BE2C (cell line): ENCODE data around the gene GDAP1L1.
"Not testable (repeated sequence)": the region's sequence is repeated elsewhere in the genome, so short reads cannot be mapped to it uniquely, and the experiment has no call there.

Source experiments
- DNase-seq: peaks from one replicate; pipeline ENCODE4 v3.0.0-alpha.2; 2020
- H3K27me3 ChIP-seq: fragments of 250-450 bp; sonication (Bioruptor Pico); 2 replicates; pipeline ENCODE4 v1.5.1; 2020; ENCODE audit warnings: mild to moderate bottlenecking
- H3K36me3 ChIP-seq: fragments of 250-450 bp; sonication (Bioruptor Pico); 2 replicates; pipeline ENCODE4 v1.5.1; 2020; ENCODE audit warnings: mild to moderate bottlenecking
- H3K4me1 ChIP-seq: fragments of 250-450 bp; sonication (Bioruptor Pico); 2 replicates; pipeline ENCODE4 v1.5.1; 2020
- H3K4me3 ChIP-seq: 2 replicates; pipeline ENCODE4 v1.5.1; 2011; ENCODE audit warnings: low read depth, low read length
- H3K9me3 ChIP-seq: fragments of 250-450 bp; sonication (Bioruptor Pico); 2 replicates; pipeline ENCODE4 v1.5.1; 2020
- TF ChIP-seq, protein P1 (sequence below): IDR thresholded peaks from 2 replicates; pipeline ENCODE4 v1.5.1; 2012; ENCODE audit warnings: mild to moderate bottlenecking, low read depth, low read length

The GDAP1L1 gene

DNA sequence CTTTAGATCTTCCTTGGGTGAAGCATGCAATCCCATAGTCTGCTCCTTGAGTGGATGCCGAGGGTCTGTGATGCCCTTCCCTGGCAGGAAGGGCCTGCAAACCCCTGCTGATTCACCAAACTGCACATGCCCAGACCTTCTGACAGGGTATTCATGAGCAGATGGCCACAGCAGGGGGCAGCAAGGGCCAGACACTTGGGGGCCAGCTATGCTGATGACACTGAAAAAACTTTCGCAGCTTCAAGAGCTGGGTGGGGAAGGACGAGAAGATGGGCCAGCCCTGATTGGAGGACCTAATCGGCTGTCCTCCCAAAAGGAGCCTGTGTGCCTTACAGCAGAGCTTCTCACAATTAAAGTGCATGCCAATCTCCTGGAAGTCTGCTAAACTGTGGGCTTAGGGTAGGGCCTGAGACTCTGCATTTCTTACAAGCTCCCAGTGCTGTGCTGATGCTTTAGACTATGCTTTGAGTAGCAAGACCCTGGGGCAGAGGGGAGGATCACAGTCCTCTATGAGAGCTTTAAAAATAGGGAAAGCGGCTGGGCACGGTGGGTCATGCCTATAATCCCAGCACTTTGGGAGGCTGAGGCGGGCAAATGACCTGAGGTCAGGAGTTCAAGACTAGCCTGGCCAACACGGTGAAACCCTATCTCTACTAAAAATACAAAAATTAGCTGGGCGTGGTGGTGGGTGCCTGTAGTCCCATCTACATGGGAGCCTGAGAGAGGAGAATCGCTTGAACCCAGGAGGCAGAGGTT is 15.2 kb upstream of the GDAP1L1 start:
- TF ChIP-seq, protein P1, sequence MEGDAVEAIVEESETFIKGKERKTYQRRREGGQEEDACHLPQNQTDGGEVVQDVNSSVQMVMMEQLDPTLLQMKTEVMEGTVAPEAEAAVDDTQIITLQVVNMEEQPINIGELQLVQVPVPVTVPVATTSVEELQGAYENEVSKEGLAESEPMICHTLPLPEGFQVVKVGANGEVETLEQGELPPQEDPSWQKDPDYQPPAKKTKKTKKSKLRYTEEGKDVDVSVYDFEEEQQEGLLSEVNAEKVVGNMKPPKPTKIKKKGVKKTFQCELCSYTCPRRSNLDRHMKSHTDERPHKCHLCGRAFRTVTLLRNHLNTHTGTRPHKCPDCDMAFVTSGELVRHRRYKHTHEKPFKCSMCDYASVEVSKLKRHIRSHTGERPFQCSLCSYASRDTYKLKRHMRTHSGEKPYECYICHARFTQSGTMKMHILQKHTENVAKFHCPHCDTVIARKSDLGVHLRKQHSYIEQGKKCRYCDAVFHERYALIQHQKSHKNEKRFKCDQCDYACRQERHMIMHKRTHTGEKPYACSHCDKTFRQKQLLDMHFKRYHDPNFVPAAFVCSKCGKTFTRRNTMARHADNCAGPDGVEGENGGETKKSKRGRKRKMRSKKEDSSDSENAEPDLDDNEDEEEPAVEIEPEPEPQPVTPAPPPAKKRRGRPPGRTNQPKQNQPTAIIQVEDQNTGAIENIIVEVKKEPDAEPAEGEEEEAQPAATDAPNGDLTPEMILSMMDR: no peak
- Histone ChIP-seq H3K9me3 (no peaks in the 10 kb centered on the region), H3K36me3 (no peaks in the 10 kb centered on the region), H3K4me3 (no peak overlapping the region), H3K4me1 (no peaks in the 10 kb centered on the region), H3K27me3 (no peaks in the 10 kb centered on the region)
- DNase-seq: no peak

DNA sequence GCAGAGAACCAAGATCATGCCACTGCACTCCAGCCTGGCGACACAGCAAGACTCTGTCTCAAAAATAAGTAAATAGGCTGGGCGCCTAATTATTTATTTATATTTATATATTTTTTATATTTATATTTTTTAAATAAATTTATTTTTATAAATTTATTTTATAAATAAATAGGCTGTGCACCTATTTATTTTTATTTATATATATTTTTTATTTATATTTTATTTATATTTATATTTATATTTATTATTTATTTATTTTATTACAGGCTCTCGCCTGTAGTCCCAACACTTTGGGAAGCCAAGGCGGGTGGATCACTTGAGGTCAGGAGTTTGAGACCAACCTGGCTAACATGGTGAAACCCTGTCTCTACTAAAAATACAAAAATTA is 14.6 kb upstream of the GDAP1L1 start:
- not testable (repeated sequence) for H3K4me1 ChIP-seq, H3K27me3 ChIP-seq, H3K36me3 ChIP-seq, H3K9me3 ChIP-seq, H3K4me3 ChIP-seq, DNase-seq

DNA sequence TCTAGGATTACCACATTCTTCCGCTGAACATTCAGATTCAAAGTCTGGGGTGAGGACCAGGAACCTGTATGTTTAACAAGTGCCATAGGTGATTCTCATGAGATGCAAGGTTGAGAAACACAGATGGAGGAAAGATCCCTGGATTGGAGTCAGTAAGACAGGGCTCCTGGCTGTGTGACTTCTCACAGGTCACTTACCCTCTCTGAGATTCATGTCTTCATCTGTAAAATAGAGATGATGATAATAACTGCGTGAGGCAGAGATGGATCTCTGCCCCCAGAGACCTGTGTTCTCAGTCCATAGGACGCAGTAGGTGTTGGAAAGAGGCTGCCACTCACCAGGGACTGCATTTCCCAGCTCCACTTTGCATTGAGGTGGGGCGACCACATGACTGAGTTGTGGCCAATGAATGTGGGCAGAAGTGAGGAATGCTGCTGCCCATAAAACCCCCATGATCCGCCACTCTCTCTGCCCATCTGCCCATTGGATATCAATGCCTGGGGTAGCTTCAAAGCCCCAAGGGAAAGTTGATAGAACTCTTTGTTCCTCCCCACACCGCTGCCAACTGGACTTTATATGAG is 13.6 kb upstream of the GDAP1L1 start:
- Histone ChIP-seq H3K9me3 (no peaks in the 10 kb centered on the region), H3K4me3 (no peak overlapping the region), H3K4me1 (no peaks in the 10 kb centered on the region), H3K27me3 (no peaks in the 10 kb centered on the region), H3K36me3 (no peaks in the 10 kb centered on the region)
- TF ChIP-seq, protein P1: no peak
- no peak for DNase-seq

DNA sequence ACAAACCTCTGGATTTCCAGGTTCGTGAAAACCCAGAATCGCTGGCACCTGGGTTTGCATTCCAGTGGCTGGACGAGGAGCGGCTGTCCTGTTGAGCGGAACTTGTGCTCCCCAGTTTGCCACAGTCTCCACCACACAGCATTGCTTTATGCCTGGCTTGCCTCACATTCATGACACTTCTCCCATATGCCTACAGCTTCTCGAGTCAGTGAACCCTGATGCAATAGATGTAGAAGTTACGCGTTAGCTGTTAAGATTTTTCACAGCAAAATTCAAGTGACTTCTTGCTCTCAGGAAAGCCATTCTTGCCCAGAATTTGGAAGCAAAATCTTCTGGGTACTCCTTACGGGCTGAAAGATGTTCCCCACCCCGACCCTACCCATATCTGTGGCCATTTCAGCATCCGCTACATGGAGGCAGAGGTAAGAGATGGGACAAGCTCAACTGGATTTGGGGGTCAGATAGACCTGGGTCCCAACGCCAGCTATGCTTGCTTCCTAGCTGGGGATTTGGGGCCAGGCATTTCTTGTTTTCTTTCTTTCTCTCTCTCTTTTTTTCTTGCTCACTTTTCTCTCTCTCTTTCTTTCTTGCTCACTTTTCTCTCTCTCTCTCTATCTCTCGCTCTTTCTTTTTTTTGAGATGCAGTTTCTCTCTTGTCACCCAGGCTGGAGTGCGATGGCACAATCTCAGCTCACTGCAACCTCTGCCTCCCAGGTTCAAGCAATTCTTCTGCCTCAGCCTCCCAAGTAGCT is 12.4 kb upstream of the GDAP1L1 start:
- H3K9me3 ChIP-seq: no peaks in the 10 kb centered on the region
- H3K36me3 ChIP-seq: no peaks in the 10 kb centered on the region
- no peak overlapping the region for H3K4me3 ChIP-seq
- TF ChIP-seq, protein P1: no peak
- no peak for DNase-seq
- H3K4me1 ChIP-seq: no peaks in the 10 kb centered on the region
- H3K27me3 ChIP-seq: no peaks in the 10 kb centered on the region

DNA sequence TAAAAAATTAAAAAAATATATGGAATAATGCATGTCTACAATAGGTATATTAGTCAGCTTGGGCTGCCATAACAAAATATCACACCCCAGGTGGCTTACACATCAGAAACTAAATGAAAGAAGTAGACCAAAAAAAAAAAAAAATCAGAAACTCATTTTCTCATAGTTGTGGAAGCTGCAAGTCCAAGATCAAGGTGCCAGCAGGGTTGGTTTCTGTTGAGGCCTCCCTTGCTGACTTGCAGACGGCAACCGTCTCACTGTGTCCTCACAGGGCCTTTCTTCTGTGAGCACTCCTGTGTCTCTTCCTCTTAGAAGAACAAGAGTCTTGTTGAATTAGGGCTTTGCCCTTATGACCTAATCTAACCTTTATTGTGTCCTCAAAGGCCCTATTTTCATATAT is 11.4 kb upstream of the GDAP1L1 start:
- TF ChIP-seq, protein P1: no peak

DNA sequence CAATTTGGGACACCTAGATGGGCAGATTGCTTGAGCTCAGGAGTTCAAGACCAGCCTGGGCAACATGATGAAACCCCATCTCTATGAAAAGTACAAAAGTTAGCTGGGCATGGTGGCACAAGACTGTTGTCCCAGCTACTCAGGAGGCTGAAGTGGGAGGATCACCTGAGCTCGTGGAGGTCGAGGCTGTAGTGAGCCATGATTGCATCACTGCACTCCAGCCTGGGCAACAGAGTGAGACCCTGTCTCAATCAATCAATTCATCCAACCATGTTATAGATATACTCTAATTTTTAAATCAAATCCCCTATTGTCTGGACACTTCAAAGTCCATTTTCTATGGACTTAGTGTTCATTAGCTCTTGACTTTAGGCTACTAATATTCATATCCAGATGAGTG is 10.3 kb upstream of the GDAP1L1 start:
- not testable (repeated sequence) for H3K36me3 ChIP-seq, DNase-seq, H3K9me3 ChIP-seq, H3K4me3 ChIP-seq, H3K4me1 ChIP-seq, H3K27me3 ChIP-seq

More for the DNA sequence above, 11.4 kb upstream of the GDAP1L1 start:
- Histone ChIP-seq H3K4me1 (no peaks in the 10 kb centered on the region), H3K9me3 (no peaks in the 10 kb centered on the region), H3K36me3 (no peaks in the 10 kb centered on the region), H3K4me3 (no peak overlapping the region), H3K27me3 (no peaks in the 10 kb centered on the region)
- no peak for DNase-seq

DNA sequence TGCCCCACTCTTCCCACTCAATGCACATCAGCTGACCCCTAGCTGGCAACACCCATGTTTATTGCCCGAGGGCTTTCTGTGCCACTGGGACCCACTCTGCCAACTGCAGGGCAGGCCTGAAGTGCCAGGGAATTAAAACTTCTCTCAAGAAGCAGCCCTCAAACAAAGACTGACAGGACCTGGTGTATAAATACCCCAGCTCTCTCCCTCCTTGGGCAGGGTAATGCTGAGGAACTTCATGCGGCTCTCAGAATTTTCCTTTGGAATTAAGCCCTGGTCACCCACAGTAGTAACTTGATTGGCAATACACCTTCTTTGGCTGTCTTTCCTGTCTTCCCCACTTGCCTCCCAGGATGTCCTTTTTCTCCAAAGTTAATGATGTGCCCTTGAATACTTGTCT is 5.3 kb upstream of the GDAP1L1 start:
- no peak overlapping the region for H3K4me3 ChIP-seq
- no peaks in the 10 kb centered on the region for H3K27me3 ChIP-seq
- H3K36me3 ChIP-seq: no peaks in the 10 kb centered on the region
- DNase-seq: no peak
- H3K4me1 ChIP-seq: peaks cover 7% of the 10 kb centered on the region; the same call in 1 of the 2 replicates
- TF ChIP-seq, protein P1: no peak
- no peaks in the 10 kb centered on the region; the same call in 1 of the 2 replicates for H3K9me3 ChIP-seq
